DND-41 (cell line): Measurements from ENCODE around the gene PRF1.

Experiments used
- ATAC-seq: fragments of 200-7000 bp; cut with Tn5 transposase; 3 replicates; pipeline ENCODE4 v1.9.1; 2021; ENCODE audit warnings: low read depth; ENCODE audit not compliant: insufficient read depth
- DNase-seq: peaks from one replicate; pipeline ENCODE4 v3.0.0-alpha.2; 2020
- H2AFZ ChIP-seq: 2 replicates; pipeline ENCODE4 v1.6.0; 2012; ENCODE audit warnings: low read depth, low read length
- H3K27ac ChIP-seq: 2 replicates; pipeline ENCODE4 v1.5.1; 2012; ENCODE audit warnings: low read length, inconsistent platforms
- H3K27me3 ChIP-seq: fragments of 200-600 bp; sonication (generic); 2 replicates; pipeline ENCODE4 v1.6.0; 2012; ENCODE audit warnings: low read length, mild to moderate bottlenecking, inconsistent platforms; ENCODE audit not compliant: insufficient read depth, poor library complexity
- H3K36me3 ChIP-seq: 2 replicates; pipeline ENCODE4 v1.5.1; 2012; ENCODE audit warnings: low read length, inconsistent platforms; ENCODE audit not compliant: insufficient read depth
- H3K4me1 ChIP-seq: 2 replicates; pipeline ENCODE4 v1.5.1; 2012; ENCODE audit warnings: mild to moderate bottlenecking, low read length; ENCODE audit not compliant: insufficient read depth
- H3K4me2 ChIP-seq: 2 replicates; pipeline ENCODE4 v1.6.0; 2012; ENCODE audit warnings: mild to moderate bottlenecking, moderate library complexity, low read length, inconsistent platforms; ENCODE audit not compliant: insufficient read depth
- H3K4me3 ChIP-seq, 2 experiments: fragments of 200-600 bp in 1 of 2; shearing (Covaris generic) in 1 of 2; 2 replicates each; pipeline ENCODE4 v1.5.1; 2012 to 2016; ENCODE audit warnings: inconsistent platforms in 2 of 2, low read length in 2 of 2, mild to moderate bottlenecking in 2 of 2, low read depth in 1 of 2, moderate library complexity in 1 of 2
- H3K79me2 ChIP-seq: 2 replicates; pipeline ENCODE4 v1.6.0; 2012; ENCODE audit warnings: low read length, inconsistent platforms; ENCODE audit not compliant: insufficient read depth
- H3K9ac ChIP-seq: 2 replicates; pipeline ENCODE4 v1.6.0; 2012; ENCODE audit warnings: low read depth, mild to moderate bottlenecking, inconsistent platforms, low read length, moderate library complexity
- H3K9me3 ChIP-seq: 2 replicates; pipeline ENCODE4 v1.5.1; 2012; ENCODE audit warnings: low read length, moderate library complexity, mild to moderate bottlenecking, inconsistent platforms; ENCODE audit not compliant: insufficient read depth, severe bottlenecking
- H4K20me1 ChIP-seq: 2 replicates; pipeline ENCODE4 v1.6.0; 2012; ENCODE audit warnings: low read length; ENCODE audit not compliant: insufficient read depth
- CTCF ChIP-seq: IDR thresholded peaks from 2 replicates; pipeline ENCODE4 v1.5.1; 2012; ENCODE audit warnings: borderline replicate concordance, low read length, moderate library complexity, mild to moderate bottlenecking; ENCODE audit not compliant: poor library complexity, severe bottlenecking; ENCODE audit errors: extremely low read depth
- EZH2 ChIP-seq: IDR thresholded peaks from 3 replicates; pipeline ENCODE4 v1.6.1; 2012; ENCODE audit warnings: borderline replicate concordance, low read depth, mild to moderate bottlenecking, moderate library complexity, low read length, inconsistent platforms; ENCODE audit not compliant: severe bottlenecking

The PRF1 gene

GRCh38 chr10:70568781-70569495 is 33.6 kb downstream of the PRF1 start:
- Histone ChIP-seq H3K27me3 (no peaks in the 10 kb centered on the region), H3K9ac (no peak overlapping the region), H2AFZ (no peak overlapping the region), H3K4me1 (peaks cover 17% of the 10 kb centered on the region), H3K27ac (peak overlapping the region; percentile 37; the same call in 1 of the 2 replicates), H3K4me2 (no peak overlapping the region), H4K20me1 (0 out of 2 replicates have a peak, but pooled peaks cover 1% of the 10 kb centered on the region), H3K79me2 (no peaks in the 10 kb centered on the region), H3K36me3 (peaks cover 2% of the 10 kb centered on the region; the same call in 1 of the 2 replicates), H3K9me3 (no peaks in the 10 kb centered on the region), H3K4me3 (no peak overlapping the region)
- no peak for ATAC-seq
- no peak for TF ChIP-seq EZH2
- no peak for DNase-seq

GRCh38 chr10:70568113-70568512 is 34.4 kb downstream of the PRF1 start:
- peaks cover 2% of the 10 kb centered on the region; the same call in 1 of the 2 replicates for H3K36me3 ChIP-seq
- H3K4me2 ChIP-seq = no peak overlapping the region
- no peaks in the 10 kb centered on the region for H3K27me3 ChIP-seq
- H3K4me1 ChIP-seq = peaks cover 17% of the 10 kb centered on the region
- no peak overlapping the region for H3K9ac ChIP-seq
- DNase-seq (no peak), ATAC-seq (no peak)
- H3K79me2 ChIP-seq = no peaks in the 10 kb centered on the region
- no peak for TF ChIP-seq EZH2
- no peak for TF ChIP-seq CTCF
- no peak overlapping the region for H3K4me3 ChIP-seq
- H4K20me1 ChIP-seq = 0 out of 2 replicates have a peak, but pooled peaks cover 3% of the 10 kb centered on the region
- no peak overlapping the region for H2AFZ ChIP-seq
- no peaks in the 10 kb centered on the region for H3K9me3 ChIP-seq
- H3K27ac ChIP-seq = 0 out of 2 replicates have a peak overlapping the region, but pooled peaks have one; percentile 35

- Histone ChIP-seq H3K36me3 (peaks cover 2% of the 10 kb centered on the region; the same call in 1 of the 2 replicates), H3K4me1 (peaks cover 17% of the 10 kb centered on the region), H3K4me3 (no peak overlapping the region), H3K27ac (no peak overlapping the region), H3K27me3 (no peaks in the 10 kb centered on the region), H3K9me3 (no peaks in the 10 kb centered on the region), H2AFZ (no peak overlapping the region), H3K79me2 (no peaks in the 10 kb centered on the region), H3K9ac (no peak overlapping the region), H4K20me1 (0 out of 2 replicates have a peak, but pooled peaks cover 3% of the 10 kb centered on the region), H3K4me2 (no peak overlapping the region)
- TF ChIP-seq EZH2 (no peak), CTCF (no peak)
- ATAC-seq = no peak
- DNase-seq = no peak
Observed at GRCh38 chr10:70567603-70568002, 34.9 kb downstream of the PRF1 start.

GRCh38 chr10:70566515-70567290 is 35.8 kb downstream of the PRF1 start:
- no peak overlapping the region for H3K4me2 ChIP-seq

More at GRCh38 chr10:70566515-70567290, 35.8 kb downstream of the PRF1 start:
- Histone ChIP-seq H2AFZ (no peak overlapping the region), H3K4me1 (peaks cover 25% of the 10 kb centered on the region), H3K27ac (no peak overlapping the region), H3K9me3 (no peaks in the 10 kb centered on the region), H3K4me3 (no peak overlapping the region), H3K27me3 (no peaks in the 10 kb centered on the region), H3K36me3 (peaks cover 2% of the 10 kb centered on the region; the same call in 1 of the 2 replicates), H4K20me1 (0 out of 2 replicates have a peak, but pooled peaks cover 3% of the 10 kb centered on the region), H3K9ac (no peak overlapping the region), H3K79me2 (no peaks in the 10 kb centered on the region)
- ATAC-seq (no peak), DNase-seq (no peak)
- no peak for TF ChIP-seq CTCF
- TF ChIP-seq EZH2 = no peak
